Tibial nerve (tissue), 4 donors: ENCODE data around the gene ZNF385B. TPM values are rescaled to one million over a fixed set of nuclear protein-coding genes. Genes with fewer than 3 reads are reported as not detected.

Experiments used
- DNase-seq, 2 donors: peaks; one replicate each; pipeline ENCODE4 v3.0.0-alpha.2; 2019; ENCODE audit warnings: low spot score in 2 of 2
- H3K27ac ChIP-seq, 4 donors: fragments of 200-600 bp; sonication (generic) in 3 of 4; one replicate each; pipeline ENCODE4 v1.5.1; 2017 to 2019; ENCODE audit warnings: mild to moderate bottlenecking in 1 of 4
- H3K27me3 ChIP-seq, 2 donors: fragments of 200-600 bp; sonication (generic) in 1 of 2; one replicate each; pipeline versions ENCODE4 v1.5.1 to v1.6.0; 2017 to 2019
- H3K36me3 ChIP-seq, 3 donors: fragments of 200-600 bp; sonication (generic); one replicate each; pipeline ENCODE4 v1.5.1; 2018 to 2019
- H3K4me1 ChIP-seq, 4 donors: fragments of 200-600 bp; sonication (generic) in 3 of 4; one replicate each; pipeline ENCODE4 v1.5.1; 2017 to 2019
- H3K4me3 ChIP-seq, 4 donors: fragments of 200-600 bp; sonication (generic) in 3 of 4; one replicate each; pipeline ENCODE4 v1.5.1; 2017 to 2019; ENCODE audit warnings: mild to moderate bottlenecking in 1 of 4, moderate library complexity in 1 of 4
- H3K9me3 ChIP-seq, 4 donors: fragments of 200-600 bp; sonication (generic) in 3 of 4; one replicate each; pipeline ENCODE4 v1.5.1; 2017 to 2019
- CTCF ChIP-seq, 5 experiments: fragments of 200-600 bp in 3 of 5; fragments of 450-650 bp in 2 of 5; sonication (generic) in 3 of 5; IDR thresholded peaks; one replicate each; pipeline ENCODE4 v1.5.1; 2016 to 2019; ENCODE audit warnings: antibody characterized with exemption in 5 of 5, mild to moderate bottlenecking in 3 of 5, moderate library complexity in 2 of 5
- EP300 ChIP-seq, 2 donors: sonication (generic); formaldehyde crosslinking; IDR thresholded peaks; one replicate each; pipeline ENCODE4 v1.6.1; 2017; ENCODE audit warnings: antibody characterized with exemption in 2 of 2, mild to moderate bottlenecking in 1 of 2
- POLR2A ChIP-seq, 2 donors: fragments of 450-650 bp; IDR thresholded peaks; one replicate each; pipeline ENCODE4 v1.6.1; 2017; ENCODE audit warnings: antibody characterized with exemption in 2 of 2, mild to moderate bottlenecking in 2 of 2, moderate library complexity in 2 of 2
- WGBS, 2 donors: methylation state at CpG; one replicate each; pipeline ENCODE4 v1.1.5; 2018; 5-methylcytosine and 5-hydroxymethylcytosine counted together
- total RNA-seq, 4 donors: library from RNA; depleted of rRNA; stranded (reverse); fragments of >200 nt; gene quantifications; one replicate each; pipeline ENCODE4 v1.1.0, GENCODE V29; 2016

The ZNF385B gene
- total RNA-seq, 4 donors from 2014 or later: 1.2 to 3.9 (median 2.6) TPM

DNA sequence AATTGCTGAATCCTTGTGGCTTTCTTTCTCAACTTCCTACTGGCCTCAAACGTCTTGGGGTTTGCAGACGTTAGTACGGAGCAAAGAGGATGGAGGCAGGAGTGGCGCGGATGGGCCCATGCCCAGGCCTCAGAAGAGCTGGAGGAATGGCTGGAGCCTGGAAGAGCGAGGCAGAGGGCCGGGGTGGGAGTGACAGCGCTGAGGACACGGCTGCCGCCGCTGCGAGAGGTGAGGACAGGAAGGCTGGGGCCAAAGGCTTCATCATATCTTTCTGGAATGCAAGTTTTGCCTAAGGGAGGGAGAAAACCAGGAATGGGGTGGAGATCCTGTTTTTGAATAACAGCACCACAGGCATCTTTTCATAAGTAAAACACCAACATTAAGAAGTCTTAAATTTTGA lies 418.2 kb downstream of the ZNF385B start:
- Histone ChIP-seq H3K9me3 (no peaks in the 10 kb centered on the region), H3K36me3 (no peaks in the 10 kb centered on the region), H3K4me1 (peaks cover 0 to 14% (median 0%) of the 10 kb centered on the region in 4 donors), H3K4me3 (no peak overlapping the region), H3K27ac (peak overlapping the region in 2 of 4 donors; percentile 14 to 32), H3K27me3 (no peaks in the 10 kb centered on the region)
- no peak for TF ChIP-seq EP300 (IDR thresholded peaks at IDR 0.05)
- no peak for TF ChIP-seq CTCF (IDR thresholded peaks at IDR 0.05)
- no peak for TF ChIP-seq POLR2A (IDR thresholded peaks at IDR 0.05)
- WGBS, 2 donors: 55 to 58% methylated on average over 12 of the region's 12 CpGs
- DNase-seq: no peak

GRCh38 chr2:179442206-179442605 lies 419.2 kb downstream of the ZNF385B start:
- H3K27ac ChIP-seq: no peak overlapping the region
- no peak for TF ChIP-seq CTCF (IDR thresholded peaks at IDR 0.05)
- TF ChIP-seq EP300 (IDR thresholded peaks at IDR 0.05): no peak
- TF ChIP-seq POLR2A (IDR thresholded peaks at IDR 0.05): no peak
- no peak for DNase-seq
- H3K4me1 ChIP-seq: peaks cover 0 to 14% (median 0%) of the 10 kb centered on the region in 4 donors
- 73 to 83% methylated on average over 1 of the region's 1 CpG for WGBS, 2 donors
- no peak overlapping the region for H3K4me3 ChIP-seq
- no peaks in the 10 kb centered on the region for H3K36me3 ChIP-seq
- H3K9me3 ChIP-seq: no peaks in the 10 kb centered on the region
- H3K27me3 ChIP-seq: no peaks in the 10 kb centered on the region

GRCh38 chr2:179441551-179441950 lies 419.9 kb downstream of the ZNF385B start:
- H3K27me3 ChIP-seq: no peaks in the 10 kb centered on the region
- H3K27ac ChIP-seq: no peak overlapping the region
- WGBS, 2 donors: 69 to 73% methylated on average over 2 of the region's 2 CpGs
- peaks cover 0 to 14% (median 0%) of the 10 kb centered on the region in 4 donors for H3K4me1 ChIP-seq
- TF ChIP-seq CTCF (IDR thresholded peaks at IDR 0.05): no peak
- no peak for DNase-seq
- H3K9me3 ChIP-seq: no peaks in the 10 kb centered on the region
- H3K4me3 ChIP-seq: no peak overlapping the region
- H3K36me3 ChIP-seq: no peaks in the 10 kb centered on the region

DNA sequence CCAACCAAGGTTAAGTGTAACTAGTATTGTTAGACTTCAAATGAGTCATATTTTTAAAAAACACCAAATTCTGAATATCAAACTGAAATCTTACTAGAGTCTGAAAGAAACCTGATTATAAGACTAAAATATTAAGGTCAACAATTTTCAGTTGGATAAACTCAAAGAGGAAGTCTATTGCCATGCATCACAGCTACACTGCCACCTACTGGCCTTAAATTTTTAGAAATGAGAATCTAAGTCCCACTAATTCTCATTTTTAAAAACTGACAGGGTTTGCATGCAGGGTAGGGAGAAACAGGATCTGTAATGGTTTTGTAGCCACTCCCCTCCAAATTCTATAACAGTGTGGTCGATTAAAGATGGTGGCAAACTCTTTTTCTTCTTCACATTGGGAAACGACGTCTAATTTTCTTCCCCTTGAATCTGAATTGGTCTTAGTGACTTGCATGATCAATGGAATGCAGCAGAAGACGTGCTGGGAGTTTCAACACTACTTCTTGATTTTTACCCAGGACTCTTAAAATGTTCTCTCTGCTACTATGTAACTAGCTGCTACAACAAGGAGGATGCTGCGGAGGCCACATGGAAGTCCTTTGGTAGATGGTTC lies 420.7 kb downstream of the ZNF385B start:
- Histone ChIP-seq H3K4me3 (no peak overlapping the region), H3K4me1 (peaks cover 0 to 14% (median 0%) of the 10 kb centered on the region in 4 donors), H3K9me3 (no peaks in the 10 kb centered on the region), H3K27ac (no peak overlapping the region), H3K27me3 (no peaks in the 10 kb centered on the region), H3K36me3 (no peaks in the 10 kb centered on the region)
- WGBS, 2 donors: 84 to 89% methylated on average over 5 of the region's 5 CpGs
- no peak for DNase-seq
- no peak for TF ChIP-seq POLR2A (IDR thresholded peaks at IDR 0.05)
- no peak for TF ChIP-seq EP300 (IDR thresholded peaks at IDR 0.05)
- TF ChIP-seq CTCF (IDR thresholded peaks at IDR 0.05): peak in 4 of 5 experiments; percentile 47 to 54 (median 50)

DNA sequence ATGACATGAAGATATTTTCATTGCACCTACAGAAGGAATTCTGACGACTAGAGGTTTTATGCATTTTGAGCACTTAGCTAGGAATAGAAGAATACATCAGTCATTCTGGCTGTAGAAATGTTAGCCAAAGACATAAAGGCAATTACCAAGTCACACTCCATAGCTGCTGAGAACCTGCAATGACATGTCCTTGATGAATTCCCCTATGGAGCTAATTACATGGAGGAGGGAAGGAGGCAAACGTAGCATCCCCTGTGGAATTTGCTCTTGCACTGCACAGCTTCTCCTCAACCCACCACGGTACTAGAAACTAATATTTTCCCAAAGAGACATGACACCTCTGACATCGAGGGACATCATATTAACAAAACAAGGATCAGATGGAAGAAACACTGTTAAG lies 422.8 kb downstream of the ZNF385B start:
- no peak for DNase-seq
- Histone ChIP-seq H3K27ac (no peak overlapping the region), H3K36me3 (no peaks in the 10 kb centered on the region), H3K27me3 (no peaks in the 10 kb centered on the region), H3K9me3 (no peaks in the 10 kb centered on the region), H3K4me3 (no peak overlapping the region), H3K4me1 (peaks cover 0 to 8% (median 0%) of the 10 kb centered on the region in 4 donors)
- TF ChIP-seq POLR2A (IDR thresholded peaks at IDR 0.05): no peak
- TF ChIP-seq CTCF (IDR thresholded peaks at IDR 0.05): no peak
- no peak for TF ChIP-seq EP300 (IDR thresholded peaks at IDR 0.05)
- WGBS, 2 donors: 53 to 56% methylated on average over 4 of the region's 4 CpGs
